Sciatic nerve (tissue), 2 donors: ENCODE results near the gene PNISR. TPM values are rescaled to one million over a fixed set of nuclear protein-coding genes. Genes with fewer than 3 reads are reported as not detected.
"Not testable (repeated sequence)": the region's sequence is repeated elsewhere in the genome, so short reads cannot be mapped to it uniquely, and the experiment has no call there.

Experiments
- ATAC-seq: fragments of 200-7000 bp; cut with Tn5 transposase; one replicate; pipeline ENCODE4 v1.9.1; 2020; ENCODE audit warnings: mild to moderate bottlenecking, moderate library complexity
- DNase-seq: peaks from one replicate; pipeline ENCODE4 v3.0.0-alpha.2; 2020; ENCODE audit warnings: low spot score
- intact Hi-C: fragments of 100-400 bp; cut with DNase I; formaldehyde crosslinking; loops from one replicate; pipeline ENCODE4 v1.14.2; 2022
- total RNA-seq: library from RNA; stranded (reverse); fragmentation: NEBNext Ultra II Directional; extraction: Animal tissue kit (Norgen Biotek cat#: 25700); gene quantifications from one replicate; pipeline ENCODE4 v1.2.1, GENCODE V29; 2021
- donor health status: DM: no; HTN: no; CAD: no.
- donor health status: DM: no; HTN: no; CAD: no.

Gene PNISR
- 199 TPM for total RNA-seq

GRCh38 chr6:99424761-99425646 is at the start of gene PNISR:
Gene PNISR (minus strand): TSS chr6:99425308. CDS start chr6:99414659, 10,649 bp downstream.
- intact Hi-C loops, result no loop called here
- ATAC-seq (peak; percentile 97), DNase-seq (peak; percentile 91)

GRCh38 chr6:99473730-99474129 is 48.6 kb upstream of the PNISR start:
- intact Hi-C loops, result no loop called here
- ATAC-seq, result no peak
- DNase-seq, result no peak

- intact Hi-C loops, result no loop called here
- DNase-seq (no peak), ATAC-seq (no peak)
Observed at GRCh38 chr6:99471638-99472037, 46.5 kb upstream of the PNISR start.

GRCh38 chr6:99467509-99468106 is 42.5 kb upstream of the PNISR start:
- no peak for DNase-seq
- ATAC-seq, result no peak
- intact Hi-C loops, result no loop called here

- intact Hi-C loops, DNase-seq, ATAC-seq: not testable (repeated sequence)
Observed at GRCh38 chr6:99459133-99459532, 34.0 kb upstream of the PNISR start.

- ATAC-seq (no peak), DNase-seq (no peak)
- intact Hi-C loops, result no loop called here
Observed at GRCh38 chr6:99458319-99458718, 33.2 kb upstream of the PNISR start.

GRCh38 chr6:99446076-99446475 is 21.0 kb upstream of the PNISR start:
- intact Hi-C loops, result no loop called here
- no peak for ATAC-seq

GRCh38 chr6:99434702-99435530 is 9.8 kb upstream of the PNISR start:
- intact Hi-C loops, result loop anchor here (5.0 kb wide), 1 partner anchor 1253 kb away; no protein-coding TSS in a partner anchor
- no peak for DNase-seq
- ATAC-seq, result no peak

More at GRCh38 chr6:99446076-99446475, 21.0 kb upstream of the PNISR start:
- no peak for DNase-seq

GRCh38 chr6:99432877-99433276 is 7.8 kb upstream of the PNISR start:
- intact Hi-C loops, result loop anchor here (5.0 kb wide), 1 partner anchor 1251 kb away; no protein-coding TSS in a partner anchor
- DNase-seq, result no peak
- ATAC-seq, result no peak

GRCh38 chr6:99431901-99432300 is 6.8 kb upstream of the PNISR start:
- no peak for ATAC-seq
- intact Hi-C loops, result loop anchor here (5.0 kb wide), 1 partner anchor 1250 kb away; no protein-coding TSS in a partner anchor

GRCh38 chr6:99427988-99428387 is 2.9 kb upstream of the PNISR start:
- ATAC-seq, result no peak
- intact Hi-C loops, result no loop called here
- no peak for DNase-seq

More at GRCh38 chr6:99431901-99432300, 6.8 kb upstream of the PNISR start:
- DNase-seq, result no peak

GRCh38 chr6:99426451-99426757 is 1.3 kb upstream of the PNISR start:
- DNase-seq, result no peak
- no peak for ATAC-seq
- intact Hi-C loops, result no loop called here

- DNase-seq (peak; percentile 90), ATAC-seq (peak; percentile 90)
- intact Hi-C loops, result no loop called here
Observed at GRCh38 chr6:99425647-99426450, 741 bp upstream of the PNISR start.

- intact Hi-C loops, result no loop called here
- ATAC-seq, result no peak
- no peak for DNase-seq
Observed at GRCh38 chr6:99424022-99424421, 1.1 kb downstream of the PNISR start.

GRCh38 chr6:99422912-99423311 is 2.2 kb downstream of the PNISR start:
- no peak for DNase-seq
- intact Hi-C loops, result no loop called here
- ATAC-seq, result no peak

- intact Hi-C loops, result no loop called here
Observed at GRCh38 chr6:99416892-99417767, 8.0 kb downstream of the PNISR start.

GRCh38 chr6:99416226-99416625 is 8.9 kb downstream of the PNISR start:
- intact Hi-C loops, result no loop called here
- ATAC-seq (no peak), DNase-seq (no peak)

More at GRCh38 chr6:99416892-99417767, 8.0 kb downstream of the PNISR start:
- DNase-seq (no peak), ATAC-seq (no peak)

GRCh38 chr6:99415446-99415845 is 9.7 kb downstream of the PNISR start:
- no peak for DNase-seq
- no peak for ATAC-seq
- intact Hi-C loops, result no loop called here
